Keratinocyte (primary cell): ENCODE measurements around the gene BBOX1. TPM values are rescaled to one million over a fixed set of nuclear protein-coding genes. Genes with fewer than 3 reads are reported as not detected.

ENCODE experiments used
- DNase-seq: peaks from one replicate; pipeline ENCODE4 v3.0.0-alpha.2; 2011; ENCODE audit warnings: low read depth, missing footprints, low spot score
- FAIRE-seq: peaks from 2 replicates; lab custom pipeline; 2011; peaks lifted over from hg19 to GRCh38; lab: Jason Lieb, UNC
- H2AFZ ChIP-seq: 2 replicates; pipeline ENCODE4 v1.6.0; 2012; ENCODE audit warnings: low read length, control low read depth, inconsistent platforms; ENCODE audit not compliant: control insufficient read depth
- H3K27ac ChIP-seq: 2 replicates; pipeline ENCODE4 v1.5.1; 2011; ENCODE audit warnings: low read length; ENCODE audit not compliant: control insufficient read depth, insufficient read depth
- H3K27me3 ChIP-seq: 3 replicates; pipeline ENCODE4 v1.6.0; 2011; ENCODE audit warnings: low read length; ENCODE audit not compliant: control insufficient read depth, insufficient read depth; ENCODE audit errors: extremely low read depth
- H3K36me3 ChIP-seq, 2 experiments: 2 replicates in 1 of 2; 3 replicates in 1 of 2; pipeline ENCODE4 v1.5.1; 2011; ENCODE audit warnings: low read length in 2 of 2, mild to moderate bottlenecking in 1 of 2; ENCODE audit not compliant: control insufficient read depth in 2 of 2, insufficient read depth in 2 of 2; ENCODE audit errors: extremely low read depth in 1 of 2
- H3K4me1 ChIP-seq: 3 replicates; pipeline ENCODE4 v1.5.1; 2011; ENCODE audit warnings: low read length; ENCODE audit not compliant: control insufficient read depth, insufficient read depth; ENCODE audit errors: extremely low read depth
- H3K4me2 ChIP-seq: 3 replicates; pipeline ENCODE4 v1.6.0; 2011; ENCODE audit warnings: low read depth, low read length; ENCODE audit not compliant: control insufficient read depth, insufficient read depth; ENCODE audit errors: extremely low read depth
- H3K4me3 ChIP-seq, 3 experiments: fragments of 200-600 bp in 1 of 3; sonication (generic) in 1 of 3; 2 replicates in 2 of 3; 3 replicates in 1 of 3; pipeline ENCODE4 v1.5.1; 2011 to 2016; ENCODE audit warnings: low read length in 3 of 3, mild to moderate bottlenecking in 3 of 3, control low read depth in 2 of 3, inconsistent platforms in 1 of 3, low read depth in 1 of 3, mixed read lengths in 1 of 3, mixed run types in 1 of 3, moderate library complexity in 1 of 3; ENCODE audit not compliant: control insufficient read depth in 2 of 3, insufficient read depth in 2 of 3; ENCODE audit errors: extremely low read depth in 1 of 3
- H3K79me2 ChIP-seq: 2 replicates; pipeline ENCODE4 v1.6.0; 2012; ENCODE audit warnings: low read length; ENCODE audit not compliant: control insufficient read depth, insufficient read depth
- H3K9ac ChIP-seq: 3 replicates; pipeline ENCODE4 v1.6.0; 2011; ENCODE audit warnings: low read length; ENCODE audit not compliant: control insufficient read depth, insufficient read depth; ENCODE audit errors: extremely low read depth
- H3K9me1 ChIP-seq: 3 replicates; pipeline ENCODE4 v1.6.0; 2011; ENCODE audit warnings: low read length; ENCODE audit not compliant: control insufficient read depth, insufficient read depth; ENCODE audit errors: extremely low read depth
- H3K9me3 ChIP-seq: 2 replicates; pipeline ENCODE4 v1.5.1; 2012; ENCODE audit warnings: low read depth, low read length; ENCODE audit not compliant: control insufficient read depth
- H4K20me1 ChIP-seq: 3 replicates; pipeline ENCODE4 v1.6.0; 2011; ENCODE audit warnings: low read length; ENCODE audit not compliant: control insufficient read depth, insufficient read depth; ENCODE audit errors: extremely low read depth
- EZH2 ChIP-seq: IDR thresholded peaks from one replicate; pipeline ENCODE4 v1.6.1; 2012; ENCODE audit warnings: inconsistent platforms, mild to moderate bottlenecking, low read length, moderate library complexity
- dilution Hi-C: fragments of 300-500 bp; cut with MboI; formaldehyde crosslinking; loops from one replicate; pipeline ENCODE4 v1.7.0; 2020; ENCODE audit warnings: low sequenced_read_pairs; ENCODE audit not compliant: extremely low pct_ligation_motif_present
- polyA plus RNA-seq, 5 experiments: library from polyadenylated mRNA; depleted of rRNA in 3 of 5; stranded (reverse) in 3 of 5; stranded (forward) in 1 of 5; unstranded in 1 of 5; fragments of >200 nt; gene quantifications; 1 replicate in 1 of 5; 2 replicates in 3 of 5; 3 replicates in 1 of 5; pipeline versions ENCODE4 v1.2.1 to v1.2.3, GENCODE V29; 2011 to 2012; ENCODE audit warnings: missing spikeins in 2 of 5, low read depth in 1 of 5, low replicate concordance in 1 of 5
- TF ChIP-seq, protein P1 (sequence below), 3 experiments: IDR thresholded peaks in 1 of 3; conservative IDR thresholded peaks in 1 of 3; optimal IDR thresholded peaks in 1 of 3; 2 replicates in 2 of 3; 3 replicates in 1 of 3; pipeline versions ENCODE3 to v1.5.1; 2011; ENCODE audit warnings: low read length in 3 of 3, mild to moderate bottlenecking in 3 of 3, moderate library complexity in 2 of 3, control low read depth in 1 of 3, inconsistent platforms in 1 of 3; ENCODE audit not compliant: insufficient read depth in 2 of 3; ENCODE audit errors: extremely low read depth in 1 of 3

Gene BBOX1
- polyA plus RNA-seq, 1 donor (not counting 4 experiments of a cell fraction or from before 2014, with no cell fraction given) = 2.4 TPM

DNA sequence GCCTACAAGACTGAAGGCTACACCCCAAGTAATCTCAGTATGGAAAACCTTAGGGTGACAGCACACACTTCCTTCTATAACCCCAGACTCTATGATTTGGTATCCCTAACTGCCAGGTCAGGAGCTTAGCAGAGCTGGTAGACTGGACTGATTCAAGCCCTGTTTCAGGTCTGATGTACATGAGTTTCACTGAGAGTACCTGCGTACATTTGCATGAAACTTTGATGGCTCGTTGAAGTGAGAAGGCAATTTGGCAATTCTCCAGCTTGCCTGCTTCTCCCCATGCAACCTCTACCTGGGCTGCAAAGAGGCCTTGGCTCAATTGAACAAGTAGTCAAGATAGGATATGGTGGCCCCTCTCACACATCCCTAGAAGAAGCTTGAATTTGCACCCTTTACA is 36.5 kb upstream of the BBOX1 start:
- FAIRE-seq = no peak
- H3K27ac ChIP-seq = no peak overlapping the region
- no peaks in the 10 kb centered on the region for H3K9me3 ChIP-seq
- no peaks in the 10 kb centered on the region for H3K4me1 ChIP-seq
- no peak overlapping the region for H2AFZ ChIP-seq
- H3K9me1 ChIP-seq = no peaks in the 10 kb centered on the region
- dilution Hi-C loops = no loop called here
- H3K27me3 ChIP-seq = no peaks in the 10 kb centered on the region
- H4K20me1 ChIP-seq = no peaks in the 10 kb centered on the region
- no peaks in the 10 kb centered on the region for H3K79me2 ChIP-seq
- no peak overlapping the region for H3K4me3 ChIP-seq
- H3K4me2 ChIP-seq = no peak overlapping the region
- TF ChIP-seq, protein P1, sequence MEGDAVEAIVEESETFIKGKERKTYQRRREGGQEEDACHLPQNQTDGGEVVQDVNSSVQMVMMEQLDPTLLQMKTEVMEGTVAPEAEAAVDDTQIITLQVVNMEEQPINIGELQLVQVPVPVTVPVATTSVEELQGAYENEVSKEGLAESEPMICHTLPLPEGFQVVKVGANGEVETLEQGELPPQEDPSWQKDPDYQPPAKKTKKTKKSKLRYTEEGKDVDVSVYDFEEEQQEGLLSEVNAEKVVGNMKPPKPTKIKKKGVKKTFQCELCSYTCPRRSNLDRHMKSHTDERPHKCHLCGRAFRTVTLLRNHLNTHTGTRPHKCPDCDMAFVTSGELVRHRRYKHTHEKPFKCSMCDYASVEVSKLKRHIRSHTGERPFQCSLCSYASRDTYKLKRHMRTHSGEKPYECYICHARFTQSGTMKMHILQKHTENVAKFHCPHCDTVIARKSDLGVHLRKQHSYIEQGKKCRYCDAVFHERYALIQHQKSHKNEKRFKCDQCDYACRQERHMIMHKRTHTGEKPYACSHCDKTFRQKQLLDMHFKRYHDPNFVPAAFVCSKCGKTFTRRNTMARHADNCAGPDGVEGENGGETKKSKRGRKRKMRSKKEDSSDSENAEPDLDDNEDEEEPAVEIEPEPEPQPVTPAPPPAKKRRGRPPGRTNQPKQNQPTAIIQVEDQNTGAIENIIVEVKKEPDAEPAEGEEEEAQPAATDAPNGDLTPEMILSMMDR (optimal IDR thresholded peaks at IDR 0.05 in 1 of 3, IDR thresholded peaks at IDR 0.05 in 1 of 3, conservative IDR thresholded peaks at IDR 0.05 in 1 of 3; ENCODE audit: extremely low read depth in 1 of 3, insufficient read depth in 2 of 3, low read length in 3 of 3) = no peak
- TF ChIP-seq EZH2 = no peak
- no peak for DNase-seq
- no peaks in the 10 kb centered on the region for H3K36me3 ChIP-seq
- H3K9ac ChIP-seq = no peak overlapping the region

DNA sequence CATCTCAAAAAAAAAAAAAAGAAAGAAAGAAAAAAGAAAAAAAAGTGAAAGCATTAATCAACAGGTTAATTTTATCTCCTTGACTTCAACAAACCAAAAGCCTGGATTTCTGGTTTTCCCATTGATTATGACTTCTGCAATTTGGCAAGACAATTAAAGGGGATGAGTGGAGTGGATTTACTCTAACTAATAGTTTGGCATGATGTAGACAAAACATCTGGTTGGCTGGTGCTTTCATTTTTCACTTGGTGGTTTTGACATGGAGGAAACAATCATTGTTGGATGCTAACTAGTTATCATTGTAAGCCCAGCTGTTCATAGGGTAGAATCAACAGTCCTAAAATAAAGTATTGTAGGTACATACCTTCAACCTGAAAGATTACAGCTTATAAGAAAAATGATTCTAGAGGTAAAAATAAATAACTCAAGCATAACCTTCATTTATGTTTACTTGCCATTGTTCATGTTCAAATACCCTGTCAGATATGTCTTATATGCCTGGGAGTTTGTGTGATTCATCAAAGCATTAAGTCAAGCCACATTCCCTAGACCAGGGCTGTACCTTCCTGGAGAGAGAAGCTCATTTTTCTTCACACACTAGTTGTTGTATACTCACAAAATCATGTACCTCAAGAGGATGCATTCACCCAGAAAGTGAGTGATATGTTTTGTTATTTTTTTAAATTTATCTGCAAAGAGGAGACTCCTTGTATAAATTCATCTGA is 31.6 kb upstream of the BBOX1 start:
- H3K79me2 ChIP-seq = no peaks in the 10 kb centered on the region
- DNase-seq = no peak
- no peak overlapping the region for H2AFZ ChIP-seq
- no peaks in the 10 kb centered on the region for H3K36me3 ChIP-seq
- H3K9me3 ChIP-seq = no peaks in the 10 kb centered on the region
- no peak for FAIRE-seq
- no peak overlapping the region for H3K9ac ChIP-seq
- no peak overlapping the region for H3K4me2 ChIP-seq
- H3K4me1 ChIP-seq = peaks cover 9% of the 10 kb centered on the region
- H3K27ac ChIP-seq = no peak overlapping the region
- H3K27me3 ChIP-seq = no peaks in the 10 kb centered on the region
- no peaks in the 10 kb centered on the region for H3K9me1 ChIP-seq
- dilution Hi-C loops = no loop called here
- TF ChIP-seq EZH2 = no peak
- TF ChIP-seq, protein P1 (optimal IDR thresholded peaks at IDR 0.05 in 1 of 3, IDR thresholded peaks at IDR 0.05 in 1 of 3, conservative IDR thresholded peaks at IDR 0.05 in 1 of 3; ENCODE audit: extremely low read depth in 1 of 3, insufficient read depth in 2 of 3, low read length in 3 of 3) = no peak
- H3K4me3 ChIP-seq = no peak overlapping the region
- no peaks in the 10 kb centered on the region for H4K20me1 ChIP-seq
